H9 (cell line): ENCODE measurements around the gene HIBCH. TPM values are rescaled to one million over a fixed set of nuclear protein-coding genes. Genes with fewer than 3 reads are reported as not detected.

Experiments
- DNase-seq: peaks from one replicate; pipeline ENCODE4 v3.0.0-alpha.2; 2017
- H2AFZ ChIP-seq: one replicate; pipeline ENCODE4 v1.6.1; 2013; ENCODE audit warnings: mild to moderate bottlenecking, low read length, control low read depth, moderate library complexity
- H2AK5ac ChIP-seq: 2 replicates; pipeline ENCODE4 v1.6.1; 2013; ENCODE audit warnings: low read length, control low read depth, mixed read lengths; ENCODE audit not compliant: insufficient read length
- H2BK120ac ChIP-seq: one replicate; pipeline ENCODE4 v1.6.1; 2013; ENCODE audit warnings: low read depth, mild to moderate bottlenecking, low read length, control low read depth, inconsistent platforms; ENCODE audit not compliant: poor library complexity, severe bottlenecking
- H2BK12ac ChIP-seq: 2 replicates; pipeline ENCODE4 v1.6.1; 2013; ENCODE audit warnings: low read length, control low read depth, mixed read lengths, low read depth; ENCODE audit not compliant: insufficient read length
- H2BK15ac ChIP-seq: 2 replicates; pipeline ENCODE4 v1.6.1; 2013; ENCODE audit warnings: low read depth, low read length, control low read depth
- H2BK20ac ChIP-seq: one replicate; pipeline ENCODE4 v1.6.1; 2013; ENCODE audit warnings: low read depth, mild to moderate bottlenecking, low read length, control low read depth, inconsistent platforms; ENCODE audit not compliant: poor library complexity, severe bottlenecking
- H2BK5ac ChIP-seq: 2 replicates; pipeline ENCODE4 v1.6.1; 2013; ENCODE audit warnings: low read length, control low read depth, mixed read lengths; ENCODE audit not compliant: insufficient read length
- H3K14ac ChIP-seq: 2 replicates; pipeline ENCODE4 v1.6.1; 2013; ENCODE audit warnings: low read length, control low read depth; ENCODE audit not compliant: insufficient read depth
- H3K18ac ChIP-seq: 2 replicates; pipeline ENCODE4 v1.6.1; 2013; ENCODE audit warnings: low read depth, mild to moderate bottlenecking, mixed read lengths, low read length, control low read depth; ENCODE audit not compliant: insufficient read length
- H3K23ac ChIP-seq: 2 replicates; pipeline ENCODE4 v1.6.1; 2013; ENCODE audit warnings: low read length, control low read depth, mixed read lengths, low read depth; ENCODE audit not compliant: insufficient read length
- H3K23me2 ChIP-seq: 2 replicates; pipeline ENCODE4 v1.6.1; 2013; ENCODE audit warnings: low read depth, mild to moderate bottlenecking, mixed read lengths, low read length, control low read depth; ENCODE audit not compliant: insufficient read length, poor library complexity, severe bottlenecking
- H3K27ac ChIP-seq: 2 replicates; pipeline ENCODE4 v1.5.1; 2013; ENCODE audit warnings: low read length, control low read depth, mixed read lengths, low read depth; ENCODE audit not compliant: insufficient read length
- H3K27me3 ChIP-seq: 2 replicates; pipeline ENCODE4 v1.6.1; 2013; ENCODE audit warnings: low read length, control low read depth, inconsistent platforms; ENCODE audit not compliant: insufficient read depth
- H3K4ac ChIP-seq: 2 replicates; pipeline ENCODE4 v1.6.1; 2013; ENCODE audit warnings: low read depth, mild to moderate bottlenecking, control low read depth, inconsistent platforms, low read length, moderate library complexity
- H3K4me1 ChIP-seq: 2 replicates; pipeline ENCODE4 v1.6.1; 2013; ENCODE audit warnings: low read length, control low read depth, inconsistent platforms; ENCODE audit not compliant: insufficient read depth
- H3K4me2 ChIP-seq: 2 replicates; pipeline ENCODE4 v1.6.1; 2013; ENCODE audit warnings: low read length, control low read depth, mixed read lengths; ENCODE audit not compliant: insufficient read length, insufficient read depth
- H3K56ac ChIP-seq: 2 replicates; pipeline ENCODE4 v1.6.1; 2013; ENCODE audit warnings: low read depth, mild to moderate bottlenecking, mixed read lengths, low read length, control low read depth; ENCODE audit not compliant: insufficient read length
- H3K79me1 ChIP-seq: 2 replicates; pipeline ENCODE4 v1.6.1; 2013; ENCODE audit warnings: low read depth, mild to moderate bottlenecking, moderate library complexity, low read length, control low read depth, inconsistent platforms; ENCODE audit not compliant: insufficient read depth, poor library complexity, severe bottlenecking
- H3K79me2 ChIP-seq: 2 replicates; pipeline ENCODE4 v1.6.1; 2013; ENCODE audit warnings: low read length, control low read depth, inconsistent platforms; ENCODE audit not compliant: insufficient read depth
- H3K9ac ChIP-seq: 2 replicates; pipeline ENCODE4 v1.6.1; 2013; ENCODE audit warnings: low read length, control low read depth, mixed read lengths; ENCODE audit not compliant: insufficient read length; ENCODE audit errors: extremely low read depth
- H3K9me3 ChIP-seq: one replicate; pipeline ENCODE4 v1.6.1; 2013; ENCODE audit warnings: low read depth, low read length, inconsistent platforms; ENCODE audit not compliant: control insufficient read depth
- H3T11ph ChIP-seq: one replicate; pipeline ENCODE4 v1.6.1; 2013; ENCODE audit warnings: mild to moderate bottlenecking, low read length, control low read depth, inconsistent platforms
- H4K20me1 ChIP-seq: one replicate; pipeline ENCODE4 v1.6.1; 2013; ENCODE audit not compliant: control insufficient read depth, insufficient read length, insufficient read depth
- H4K5ac ChIP-seq: 2 replicates; pipeline ENCODE4 v1.6.1; 2013; ENCODE audit warnings: low read depth, mild to moderate bottlenecking, mixed read lengths, low read length, control low read depth; ENCODE audit not compliant: insufficient read length
- H4K8ac ChIP-seq: replicated peaks from 2 replicates; pipeline ENCODE4 v1.6.1; 2013; ENCODE audit warnings: low read length, control low read depth, mixed read lengths, low read depth; ENCODE audit not compliant: insufficient read length
- H4K91ac ChIP-seq: 2 replicates; pipeline ENCODE4 v1.6.1; 2013; ENCODE audit warnings: low read depth, mild to moderate bottlenecking, moderate library complexity, mixed read lengths, low read length, control low read depth; ENCODE audit not compliant: insufficient read length
- H3K27ac Mint-ChIP-seq, 3 experiments: 2 replicates in 2 of 3; 3 replicates in 1 of 3; pipeline ENCODE4 v1.8.0; 2020 to 2021; ENCODE audit warnings: mixed read lengths in 3 of 3, mild to moderate bottlenecking in 1 of 3, moderate library complexity in 1 of 3
- H3K27me3 Mint-ChIP-seq: 2 replicates; pipeline ENCODE4 v1.8.0; 2021; ENCODE audit warnings: low read depth, mild to moderate bottlenecking, moderate library complexity, mixed read lengths
- H3K36me3 Mint-ChIP-seq, 3 experiments: 2 replicates in 2 of 3; 3 replicates in 1 of 3; pipeline ENCODE4 v1.8.0; 2020 to 2021; ENCODE audit warnings: low read depth in 3 of 3, mixed read lengths in 3 of 3; ENCODE audit not compliant: insufficient read depth in 1 of 3
- H3K4me1 Mint-ChIP-seq, 2 experiments: 2 replicates each; pipeline ENCODE4 v1.8.0; 2020; ENCODE audit warnings: mixed read lengths in 2 of 2
- H3K4me3 Mint-ChIP-seq, 2 experiments: 2 replicates in 1 of 2; 3 replicates in 1 of 2; pipeline ENCODE4 v1.8.0; 2020 to 2021; ENCODE audit warnings: mild to moderate bottlenecking in 2 of 2, mixed read lengths in 2 of 2, moderate library complexity in 1 of 2
- H3K9me3 Mint-ChIP-seq, 2 experiments: 2 replicates in 1 of 2; 3 replicates in 1 of 2; pipeline ENCODE4 v1.8.0; 2020; ENCODE audit warnings: mild to moderate bottlenecking in 2 of 2, mixed read lengths in 2 of 2, moderate library complexity in 1 of 2
- CTCF ChIP-seq: fragments of 200-600 bp; sonication (generic); conservative IDR thresholded peaks from 3 replicates; pipeline ENCODE4 v1.8.0; 2021; ENCODE audit warnings: antibody characterized with exemption, mild to moderate bottlenecking
- WGBS: extraction: QIAGEN DNeasy Blood & Tissue Kit; methylation state at CpG from one replicate; pipeline ENCODE4 v1.1.7; 2013; ENCODE audit warnings: missing lambda C conversion rate, low lambda C conversion rate, mixed read lengths; ENCODE audit not compliant: insufficient read length; ENCODE audit errors: extremely low coverage; 5-methylcytosine and 5-hydroxymethylcytosine counted together
- total RNA-seq: library from RNA; stranded (reverse); gene quantifications from 2 replicates; pipeline ENCODE4 v1.2.1, GENCODE V29; 2021

The HIBCH gene
- total RNA-seq, 1 experiment from 2014 or later, result 28.0 TPM

- H3K27ac Mint-ChIP-seq, result peak overlapping the region; percentile 38 to 90 (median 86)
- Histone ChIP-seq H3K4me1 (peaks cover 6% of the 10 kb centered on the region; the same call in 1 of the 2 replicates), H3K23ac (no peak overlapping the region), H2AK5ac (no peak overlapping the region), H3K4me2 (peak overlapping the region; percentile 25), H4K20me1 (no peaks in the 10 kb centered on the region), H2BK5ac (no peak overlapping the region), H3K14ac (peak overlapping the region; percentile 75; the same call in 1 of the 2 replicates), H3T11ph (no peak overlapping the region), H2BK12ac (no peak overlapping the region), H3K79me1 (no peaks in the 10 kb centered on the region), H3K18ac (peak overlapping the region; percentile 47), H4K8ac (no peak overlapping the region), H2BK120ac (no peak overlapping the region), H3K23me2 (no peaks in the 10 kb centered on the region), H2BK15ac (no peak overlapping the region), H3K27me3 (no peaks in the 10 kb centered on the region), H4K5ac (no peak overlapping the region), H3K27ac (peak overlapping the region; percentile 73), H3K56ac (no peak overlapping the region), H2BK20ac (no peak overlapping the region), H3K79me2 (no peaks in the 10 kb centered on the region), H2AFZ (no peak overlapping the region), H4K91ac (no peak overlapping the region), H3K4ac (no peak overlapping the region), H3K9me3 (no peaks in the 10 kb centered on the region), H3K9ac (peak overlapping the region; percentile 48)
- no peaks in the 10 kb centered on the region for H3K27me3 Mint-ChIP-seq
- H3K4me3 Mint-ChIP-seq, result peak overlapping the region in 1 of 2 experiments; percentile 8; a peak in 3 of 5 replicates
- no CpG with 5 or more reads among the region's 3 CpGs for WGBS
- no peak for DNase-seq
- no peak for TF ChIP-seq CTCF
- peaks cover 0 to 3% (median 0%) of the 10 kb centered on the region in 3 experiments; a peak in 1 of 7 replicates for H3K36me3 Mint-ChIP-seq
- H3K4me1 Mint-ChIP-seq, result peaks cover 34 to 37% of the 10 kb centered on the region in 2 experiments
- no peaks in the 10 kb centered on the region for H3K9me3 Mint-ChIP-seq
These were observed 104.0 kb downstream of the HIBCH start for GRCh38 chr2:190215620-190216019.
